Measurements from ENCODE around the gene ADGRG4.

DNA sequence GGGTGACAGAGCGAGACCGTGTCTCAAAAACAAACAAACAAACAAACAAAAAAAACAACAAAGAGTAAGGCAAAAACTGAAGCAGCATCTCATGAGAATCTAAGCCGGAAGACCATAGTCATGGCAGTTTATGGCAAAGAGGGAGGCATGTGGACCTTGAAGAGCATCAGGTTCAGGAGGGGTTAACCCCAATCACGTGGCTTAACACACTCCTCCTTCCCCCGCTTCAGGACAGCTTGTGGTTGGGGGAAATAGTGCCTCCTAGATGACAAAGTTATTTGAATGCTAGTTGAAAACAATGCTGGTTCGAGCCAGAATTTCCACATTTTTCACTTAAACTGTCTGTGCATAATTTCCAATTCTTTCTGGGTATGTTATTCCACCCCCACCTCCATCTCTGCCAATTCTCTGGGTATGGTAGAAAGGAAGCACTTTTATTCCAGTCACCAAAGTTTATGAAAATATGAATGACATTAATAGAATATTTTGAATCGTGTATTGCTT is 37.9 kb upstream of the ADGRG4 start:
- TF ChIP-seq, protein P1, sequence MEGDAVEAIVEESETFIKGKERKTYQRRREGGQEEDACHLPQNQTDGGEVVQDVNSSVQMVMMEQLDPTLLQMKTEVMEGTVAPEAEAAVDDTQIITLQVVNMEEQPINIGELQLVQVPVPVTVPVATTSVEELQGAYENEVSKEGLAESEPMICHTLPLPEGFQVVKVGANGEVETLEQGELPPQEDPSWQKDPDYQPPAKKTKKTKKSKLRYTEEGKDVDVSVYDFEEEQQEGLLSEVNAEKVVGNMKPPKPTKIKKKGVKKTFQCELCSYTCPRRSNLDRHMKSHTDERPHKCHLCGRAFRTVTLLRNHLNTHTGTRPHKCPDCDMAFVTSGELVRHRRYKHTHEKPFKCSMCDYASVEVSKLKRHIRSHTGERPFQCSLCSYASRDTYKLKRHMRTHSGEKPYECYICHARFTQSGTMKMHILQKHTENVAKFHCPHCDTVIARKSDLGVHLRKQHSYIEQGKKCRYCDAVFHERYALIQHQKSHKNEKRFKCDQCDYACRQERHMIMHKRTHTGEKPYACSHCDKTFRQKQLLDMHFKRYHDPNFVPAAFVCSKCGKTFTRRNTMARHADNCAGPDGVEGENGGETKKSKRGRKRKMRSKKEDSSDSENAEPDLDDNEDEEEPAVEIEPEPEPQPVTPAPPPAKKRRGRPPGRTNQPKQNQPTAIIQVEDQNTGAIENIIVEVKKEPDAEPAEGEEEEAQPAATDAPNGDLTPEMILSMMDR (IDR thresholded peaks at IDR 0.05; ENCODE audit: insufficient read depth, low read length), result no peak
- TF ChIP-seq GABPA (IDR thresholded peaks at IDR 0.05; ENCODE audit: low read depth), result no peak
- TF ChIP-seq POLR2AphosphoS5 (IDR thresholded peaks at IDR 0.05; ENCODE audit: low read depth), result no peak
- TF ChIP-seq, protein P2, sequence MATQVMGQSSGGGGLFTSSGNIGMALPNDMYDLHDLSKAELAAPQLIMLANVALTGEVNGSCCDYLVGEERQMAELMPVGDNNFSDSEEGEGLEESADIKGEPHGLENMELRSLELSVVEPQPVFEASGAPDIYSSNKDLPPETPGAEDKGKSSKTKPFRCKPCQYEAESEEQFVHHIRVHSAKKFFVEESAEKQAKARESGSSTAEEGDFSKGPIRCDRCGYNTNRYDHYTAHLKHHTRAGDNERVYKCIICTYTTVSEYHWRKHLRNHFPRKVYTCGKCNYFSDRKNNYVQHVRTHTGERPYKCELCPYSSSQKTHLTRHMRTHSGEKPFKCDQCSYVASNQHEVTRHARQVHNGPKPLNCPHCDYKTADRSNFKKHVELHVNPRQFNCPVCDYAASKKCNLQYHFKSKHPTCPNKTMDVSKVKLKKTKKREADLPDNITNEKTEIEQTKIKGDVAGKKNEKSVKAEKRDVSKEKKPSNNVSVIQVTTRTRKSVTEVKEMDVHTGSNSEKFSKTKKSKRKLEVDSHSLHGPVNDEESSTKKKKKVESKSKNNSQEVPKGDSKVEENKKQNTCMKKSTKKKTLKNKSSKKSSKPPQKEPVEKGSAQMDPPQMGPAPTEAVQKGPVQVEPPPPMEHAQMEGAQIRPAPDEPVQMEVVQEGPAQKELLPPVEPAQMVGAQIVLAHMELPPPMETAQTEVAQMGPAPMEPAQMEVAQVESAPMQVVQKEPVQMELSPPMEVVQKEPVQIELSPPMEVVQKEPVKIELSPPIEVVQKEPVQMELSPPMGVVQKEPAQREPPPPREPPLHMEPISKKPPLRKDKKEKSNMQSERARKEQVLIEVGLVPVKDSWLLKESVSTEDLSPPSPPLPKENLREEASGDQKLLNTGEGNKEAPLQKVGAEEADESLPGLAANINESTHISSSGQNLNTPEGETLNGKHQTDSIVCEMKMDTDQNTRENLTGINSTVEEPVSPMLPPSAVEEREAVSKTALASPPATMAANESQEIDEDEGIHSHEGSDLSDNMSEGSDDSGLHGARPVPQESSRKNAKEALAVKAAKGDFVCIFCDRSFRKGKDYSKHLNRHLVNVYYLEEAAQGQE (IDR thresholded peaks at IDR 0.05; ENCODE audit: insufficient replicate concordance, low read depth), result no peak
- TF ChIP-seq SPI1 (IDR thresholded peaks at IDR 0.05; ENCODE audit: borderline replicate concordance, low read depth), result no peak

Data from HL-60 (cell line).